HEK293T (cell line): ENCODE data around the gene PITX1.

Experiments
- CTCF ChIA-PET: fragments of 350-600 bp; formaldehyde crosslinking; extraction: SDS; loops from one replicate; lab custom pipeline; 2021; ENCODE audit warnings: antibody characterized with exemption, inconsistent platforms; lab: Yijun Ruan, JAX
- POLR2A ChIA-PET: fragments of 350-600 bp; formaldehyde crosslinking; extraction: SDS; loops from one replicate; lab custom pipeline; 2020; ENCODE audit warnings: antibody characterized with exemption, inconsistent platforms; lab: Yijun Ruan, JAX
- DNase-seq: peaks from one replicate; pipeline ENCODE4 v3.0.0; 2012; ENCODE audit warnings: mixed read lengths; ENCODE audit errors: extremely low spot score
- ARNT ChIP-seq: fragments of 450-650 bp; IDR thresholded peaks from 2 replicates; pipeline ENCODE4 v1.6.1; 2017; ENCODE audit warnings: mild to moderate bottlenecking
- BHLHE40 ChIP-seq: fragments of 450-650 bp; IDR thresholded peaks from 2 replicates; pipeline ENCODE4 v1.6.1; 2016; ENCODE audit warnings: mild to moderate bottlenecking, moderate library complexity, borderline replicate concordance
- CTBP1 ChIP-seq: fragments of 450-650 bp; IDR thresholded peaks from 2 replicates; pipeline ENCODE4 v1.6.1; 2016; ENCODE audit warnings: borderline replicate concordance
- ELF4 ChIP-seq: fragments of 450-650 bp; IDR thresholded peaks from 2 replicates; pipeline ENCODE4 v1.6.1; 2017; ENCODE audit warnings: antibody characterized with exemption
- FOXA1 ChIP-seq: fragments of 450-650 bp; IDR thresholded peaks from 2 replicates; pipeline ENCODE4 v1.6.1; 2016; ENCODE audit warnings: mild to moderate bottlenecking
- FOXK2 ChIP-seq: fragments of 450-650 bp; IDR thresholded peaks from 2 replicates; pipeline ENCODE4 v1.6.1; 2016; ENCODE audit warnings: mild to moderate bottlenecking
- FOXM1 ChIP-seq: fragments of 450-650 bp; IDR thresholded peaks from 2 replicates; pipeline ENCODE4 v1.6.1; 2017; ENCODE audit warnings: mild to moderate bottlenecking, borderline replicate concordance
- HDGF ChIP-seq: fragments of 450-650 bp; IDR thresholded peaks from 2 replicates; pipeline ENCODE4 v1.6.1; 2017; ENCODE audit warnings: antibody characterized with exemption, borderline replicate concordance
- L3MBTL2 ChIP-seq: fragments of 450-650 bp; conservative IDR thresholded peaks from 2 replicates; pipeline ENCODE4 v1.6.1; 2016; ENCODE audit warnings: mild to moderate bottlenecking
- LEF1 ChIP-seq: fragments of 450-650 bp; IDR thresholded peaks from 2 replicates; pipeline ENCODE4 v1.6.1; 2017; ENCODE audit warnings: mild to moderate bottlenecking, borderline replicate concordance
- NFRKB ChIP-seq: fragments of 450-650 bp; IDR thresholded peaks from 2 replicates; pipeline ENCODE4 v1.6.1; 2016; ENCODE audit warnings: mild to moderate bottlenecking, moderate library complexity
- PKNOX1 ChIP-seq: fragments of 450-650 bp; IDR thresholded peaks from 2 replicates; pipeline ENCODE4 v1.6.1; 2016
- SP1 ChIP-seq: fragments of 450-650 bp; IDR thresholded peaks from 2 replicates; pipeline ENCODE4 v1.6.1; 2017
- SUZ12 ChIP-seq: fragments of 450-650 bp; IDR thresholded peaks from 2 replicates; pipeline ENCODE4 v1.6.1; 2016; ENCODE audit warnings: mild to moderate bottlenecking
- TARDBP ChIP-seq: fragments of 450-650 bp; IDR thresholded peaks from 2 replicates; pipeline ENCODE4 v1.6.1; 2016
- ZNF384 ChIP-seq: fragments of 450-650 bp; IDR thresholded peaks from 2 replicates; pipeline ENCODE4 v1.6.1; 2016

PITX1 gene

DNA sequence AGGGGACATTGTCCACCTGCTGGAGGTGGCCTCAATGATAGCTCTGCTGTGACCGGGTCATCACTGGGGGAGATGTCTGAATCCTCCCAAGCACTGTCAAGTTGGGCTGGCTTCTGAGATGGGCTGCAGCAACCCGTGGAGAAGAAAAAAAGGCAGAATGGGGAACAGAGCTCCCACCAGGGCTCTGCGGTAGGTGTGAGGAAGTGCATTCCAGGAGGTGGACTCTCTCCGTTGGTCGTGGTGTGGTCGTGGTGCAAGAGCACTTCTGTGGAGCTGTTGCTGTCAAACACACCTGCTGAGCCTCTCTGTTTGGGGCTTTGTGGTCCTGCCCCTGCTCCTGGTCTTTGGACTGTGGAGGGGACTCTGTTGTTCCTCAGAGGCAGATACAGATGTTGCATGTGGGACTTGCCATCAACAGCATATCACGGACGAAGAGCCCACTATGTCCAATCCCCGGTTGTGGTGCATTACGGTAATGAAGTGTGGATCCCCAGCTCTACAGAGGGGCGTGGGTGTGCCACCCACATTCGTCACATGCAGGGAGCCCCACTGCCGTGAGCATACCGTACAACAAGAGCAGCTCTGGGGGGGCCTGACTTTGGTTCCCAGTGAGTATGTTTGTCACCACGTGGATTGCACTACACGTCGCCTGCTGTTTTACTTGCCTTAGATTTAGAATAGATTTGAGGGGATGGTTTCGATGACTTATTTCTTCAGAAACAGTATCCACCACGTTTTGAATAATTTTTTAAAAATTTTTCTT, 36.0 kb upstream of the PITX1 start:
- TF ChIP-seq L3MBTL2: no peak
- TF ChIP-seq FOXM1: no peak
- no peak for TF ChIP-seq ELF4
- TF ChIP-seq ZNF384: no peak
- no peak for TF ChIP-seq SP1
- no peak for TF ChIP-seq BHLHE40
- TF ChIP-seq HDGF: no peak
- CTCF ChIA-PET: no interaction called here
- POLR2A ChIA-PET: no interaction called here

DNA sequence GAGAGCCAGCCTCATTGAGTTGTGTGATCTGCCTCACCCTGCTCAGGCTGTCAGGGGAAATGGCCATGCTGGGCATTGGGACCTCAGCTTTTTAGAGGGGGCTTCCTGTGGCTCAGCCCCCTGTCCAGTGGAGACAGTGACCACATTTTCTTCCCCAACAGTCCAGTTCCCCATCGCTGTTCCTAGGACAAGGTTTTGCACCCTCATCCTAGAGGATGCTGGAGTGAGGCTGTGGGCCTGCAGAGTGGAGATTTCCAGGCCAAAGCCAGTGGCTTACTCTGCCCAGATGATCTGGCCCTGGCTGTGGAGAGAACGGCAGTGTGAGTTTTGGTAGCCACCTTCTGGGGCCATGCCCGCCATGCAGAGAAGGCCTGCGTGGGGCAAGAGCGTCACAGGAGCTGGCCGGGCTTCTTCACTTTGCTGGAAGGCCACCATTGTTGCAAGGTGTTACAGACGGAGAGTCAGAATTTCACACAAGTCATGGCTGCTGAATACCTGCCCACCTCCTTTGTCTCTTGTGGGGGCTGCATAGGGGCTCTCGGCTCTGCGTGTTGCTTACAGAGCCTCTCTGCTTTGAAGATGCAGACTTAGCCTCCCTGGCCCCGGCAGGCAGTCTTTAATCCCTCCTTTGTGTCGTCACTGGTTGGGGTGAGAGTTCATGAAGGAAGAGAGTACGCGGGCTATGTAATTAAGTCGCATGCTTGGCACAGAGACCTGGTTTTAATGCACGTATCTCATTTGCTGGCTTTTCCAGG, 35.2 kb upstream of the PITX1 start:
- POLR2A ChIA-PET: no interaction called here
- CTCF ChIA-PET: interaction anchor here (1.5 kb wide), 1 partner anchor 21 kb away, joined by 3 read pairs; no protein-coding TSS in a partner anchor
- DNase-seq: no peak
- no peak for TF ChIP-seq ARNT
- no peak for TF ChIP-seq SP1
- no peak for TF ChIP-seq L3MBTL2
- no peak for TF ChIP-seq CTBP1
- TF ChIP-seq FOXM1: no peak
- TF ChIP-seq FOXA1: no peak
- TF ChIP-seq BHLHE40: no peak
- no peak for TF ChIP-seq ZNF384
- no peak for TF ChIP-seq SUZ12
- TF ChIP-seq ELF4: no peak
- no peak for TF ChIP-seq TARDBP
- TF ChIP-seq HDGF: no peak
- no peak for TF ChIP-seq LEF1
- no peak for TF ChIP-seq NFRKB
- TF ChIP-seq FOXK2: no peak

More for the DNA sequence above, 36.0 kb upstream of the PITX1 start:
- no peak for DNase-seq

GRCh38 chr5:135067587-135067986, 33.6 kb upstream of the PITX1 start:
- ChIA-PET POLR2A (no interaction called here), CTCF (no interaction called here)
- TF ChIP-seq SP1 (no peak), FOXM1 (no peak), FOXA1 (no peak), L3MBTL2 (no peak), ELF4 (no peak), TARDBP (no peak), ARNT (no peak), PKNOX1 (no peak)
- DNase-seq: no peak

DNA sequence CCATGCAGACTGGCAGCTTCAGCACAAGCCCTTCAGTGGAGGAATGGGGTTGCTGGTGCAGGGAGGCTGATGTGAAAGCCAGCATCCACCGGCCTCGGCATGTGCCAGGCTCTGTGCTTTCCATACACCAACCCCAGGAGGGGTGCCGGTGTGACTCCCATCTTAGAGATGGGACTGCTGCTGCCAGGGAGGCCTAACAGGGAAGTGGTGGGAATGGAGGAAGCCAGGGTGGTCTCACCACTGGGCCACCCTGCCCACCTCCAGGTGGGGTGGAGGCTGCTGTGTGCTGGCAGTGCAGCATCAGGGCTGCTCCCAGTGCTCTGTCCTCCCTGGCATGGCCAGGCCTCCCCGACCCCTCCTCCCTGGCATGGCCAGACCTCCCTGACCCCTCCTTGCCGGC, 32.8 kb upstream of the PITX1 start:
- TF ChIP-seq BHLHE40 (no peak), HDGF (no peak), ZNF384 (no peak), LEF1 (no peak), FOXK2 (no peak)
- no peak for DNase-seq
- ChIA-PET CTCF (no interaction called here), POLR2A (no interaction called here)

DNA sequence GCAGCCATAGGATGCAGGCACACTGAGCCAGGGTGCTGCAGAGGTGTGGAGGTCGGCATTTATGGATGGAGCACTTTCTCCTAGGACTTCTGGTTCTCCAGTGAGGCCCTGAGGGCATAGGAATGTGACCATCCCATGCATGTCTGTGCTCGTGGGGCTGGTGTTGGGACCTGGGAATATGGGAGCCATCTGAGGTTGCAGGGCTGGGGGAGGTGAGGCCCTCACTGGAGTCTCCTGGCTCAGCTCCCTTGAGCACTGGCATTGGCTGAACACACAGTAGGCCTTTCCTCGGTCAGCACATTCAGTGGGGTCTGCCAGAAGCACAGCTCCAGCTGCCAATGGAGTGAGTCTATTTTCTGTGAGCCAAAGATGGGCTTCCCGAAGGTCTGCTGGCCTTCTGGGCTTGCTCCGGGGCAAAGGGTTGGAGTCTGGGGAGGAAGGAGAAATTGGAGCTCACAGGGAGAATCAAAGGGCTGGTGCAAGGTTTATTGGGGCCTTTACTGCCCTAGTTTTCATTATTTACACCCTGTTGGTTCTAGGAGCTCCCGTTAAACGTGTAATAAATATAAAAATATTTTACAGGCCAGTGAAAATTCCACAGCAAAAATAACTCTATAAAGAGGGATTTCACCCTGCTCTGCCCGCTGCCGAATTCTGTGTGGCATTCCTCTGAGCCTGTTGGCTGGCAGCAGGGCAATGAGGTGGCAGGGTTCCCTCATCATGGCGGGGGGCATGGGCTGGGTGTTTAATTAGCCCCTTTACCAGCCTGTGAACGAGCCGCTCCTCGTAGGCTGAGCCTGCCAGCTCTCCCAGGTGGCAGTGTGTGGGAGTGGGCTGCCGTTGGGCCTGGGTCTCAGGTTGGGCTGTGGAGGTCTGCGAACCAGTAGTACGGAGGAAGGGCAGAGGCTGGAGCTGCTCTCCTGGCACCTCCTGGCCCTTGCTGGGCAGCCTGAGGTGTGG, 31.6 kb upstream of the PITX1 start:
- POLR2A ChIA-PET: no interaction called here
- DNase-seq: no peak
- CTCF ChIA-PET: interaction anchor here (0.7 kb wide), 1 partner anchor 9 kb away, joined by 3 read pairs; no protein-coding TSS in a partner anchor
- TF ChIP-seq FOXM1: no peak
- TF ChIP-seq NFRKB: no peak
- no peak for TF ChIP-seq ELF4
- no peak for TF ChIP-seq ARNT

DNA sequence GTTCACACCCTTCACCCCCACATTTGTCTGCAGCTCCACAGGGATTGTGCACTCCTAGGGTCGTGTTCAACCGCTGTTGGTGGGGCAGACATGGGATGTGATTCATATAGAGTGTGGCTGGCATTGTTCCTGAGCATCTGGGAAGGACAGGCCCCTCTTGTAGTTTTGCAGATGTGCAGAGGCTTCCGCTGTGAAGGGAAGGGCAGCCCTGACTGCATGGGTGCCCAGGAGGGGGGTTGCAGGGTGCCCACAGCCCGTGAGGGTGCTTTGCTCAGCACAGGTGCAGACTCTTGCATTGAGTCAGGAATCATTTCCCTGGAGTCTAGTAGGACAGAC, 30.2 kb upstream of the PITX1 start:
- no peak for TF ChIP-seq TARDBP
- TF ChIP-seq PKNOX1: no peak
- TF ChIP-seq ZNF384: no peak
- no peak for TF ChIP-seq L3MBTL2
- TF ChIP-seq SUZ12: no peak
- no peak for TF ChIP-seq FOXA1
- no peak for TF ChIP-seq FOXK2
- no peak for TF ChIP-seq CTBP1
- no peak for TF ChIP-seq ELF4
- DNase-seq: no peak
- ChIA-PET CTCF (no interaction called here), POLR2A (no interaction called here)
